Measurements from ENCODE around the gene FER.
"Not testable (repeated sequence)": the region's sequence is repeated elsewhere in the genome, so short reads cannot be mapped to it uniquely, and the experiment has no call there.

FER gene

GRCh38 chr5:108801776-108802175 lies 54.1 kb downstream of the FER start:
- DNase-seq: no peak

GRCh38 chr5:108810717-108811116 lies 63.0 kb downstream of the FER start:
- no peak for DNase-seq

- DNase-seq: no peak
Observed at GRCh38 chr5:108813673-108814072, 66.0 kb downstream of the FER start.

GRCh38 chr5:108814551-108814950 lies 66.9 kb downstream of the FER start:
- DNase-seq: no peak

GRCh38 chr5:108818613-108819272 lies 71.0 kb downstream of the FER start:
- peak; percentile 62 for DNase-seq

- DNase-seq: no peak
Observed at GRCh38 chr5:108820983-108821382, 73.3 kb downstream of the FER start.

- DNase-seq: no peak
Observed at GRCh38 chr5:108822211-108822947, 74.7 kb downstream of the FER start.

GRCh38 chr5:108827131-108827530 lies 79.4 kb downstream of the FER start:
- no peak for DNase-seq

- DNase-seq: no peak
Observed at GRCh38 chr5:108830705-108831276, 83.1 kb downstream of the FER start.

- no peak for DNase-seq
Observed at GRCh38 chr5:108836492-108836891, 88.8 kb downstream of the FER start.

- not testable (repeated sequence) for DNase-seq
Observed at GRCh38 chr5:108842260-108842941, 94.7 kb downstream of the FER start.

- DNase-seq: not testable (repeated sequence)
Observed at GRCh38 chr5:108851129-108851528, 103.4 kb downstream of the FER start.

- no peak for DNase-seq
Observed at GRCh38 chr5:108857905-108858304, 110.2 kb downstream of the FER start.

- no peak for DNase-seq
Observed at GRCh38 chr5:108858959-108859358, 111.3 kb downstream of the FER start.

GRCh38 chr5:108862211-108862610 lies 114.5 kb downstream of the FER start:
- no peak for DNase-seq

GRCh38 chr5:108866097-108866496 lies 118.4 kb downstream of the FER start:
- DNase-seq: not testable (repeated sequence)

GRCh38 chr5:108867656-108868055 lies 120.0 kb downstream of the FER start:
- no peak for DNase-seq

- DNase-seq: no peak
Observed at GRCh38 chr5:108869066-108869465, 121.4 kb downstream of the FER start.

GRCh38 chr5:108876451-108876850 lies 128.8 kb downstream of the FER start:
- DNase-seq: no peak

GRCh38 chr5:108878756-108879155 lies 131.1 kb downstream of the FER start:
- no peak for DNase-seq

GRCh38 chr5:108881133-108881532 lies 133.4 kb downstream of the FER start:
- no peak for DNase-seq

- no peak for DNase-seq
Observed at GRCh38 chr5:108884736-108885135, 137.0 kb downstream of the FER start.

- no peak for DNase-seq
Observed at GRCh38 chr5:108898257-108898656, 150.6 kb downstream of the FER start.

- no peak for DNase-seq
Observed at GRCh38 chr5:108898707-108899106, 151.0 kb downstream of the FER start.

Measured in activated CD4-positive, alpha-beta T cell treated with anti-CD3 and anti-CD28 coated beads, Interleukin-2, amount 50 U/mL, for 16 hours (primary cell).